ENCODE data around the gene C1QTNF9B.

The C1QTNF9B gene

DNA sequence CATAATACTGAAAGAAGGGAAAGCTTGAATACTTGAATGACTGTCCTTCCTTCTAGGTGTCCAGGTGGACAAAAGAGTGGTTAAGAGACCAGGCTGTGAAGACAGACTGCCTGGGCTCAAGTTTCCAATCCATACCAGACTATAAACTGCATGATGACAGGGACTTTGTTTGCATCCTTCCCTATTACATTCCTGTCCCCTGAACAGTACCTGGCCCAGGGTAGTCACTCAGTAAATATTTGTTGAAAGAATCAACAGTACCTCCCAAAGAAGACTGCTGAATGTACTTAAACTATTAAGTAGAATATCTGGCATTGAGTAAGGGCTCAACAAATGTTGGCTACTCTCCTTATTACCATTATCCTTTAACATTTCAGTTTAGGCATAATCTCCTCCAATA lies 37.8 kb downstream of the C1QTNF9B start:
- H3K9me3 ChIP-seq (ENCODE audit: insufficient read depth, low read length), result no peaks in the 10 kb centered on the region
- H3K4me2 ChIP-seq (ENCODE audit: low read length), result no peak overlapping the region
- no peak overlapping the region for H2AFZ ChIP-seq (ENCODE audit: low read depth, low read length)
- H4K20me1 ChIP-seq (ENCODE audit: insufficient read depth, low read length), result no peaks in the 10 kb centered on the region
- H3K27me3 ChIP-seq (ENCODE audit: low read depth, low read length), result no peaks in the 10 kb centered on the region
- H3K4me1 ChIP-seq (ENCODE audit: low read length), result 0 out of 2 replicates have a peak, but pooled peaks cover 5% of the 10 kb centered on the region
- H3K9ac ChIP-seq (ENCODE audit: low read length), result no peak overlapping the region
- no peak for TF ChIP-seq EZH2phosphoT487 (IDR thresholded peaks at IDR 0.05; ENCODE audit: low read depth)
- TF ChIP-seq, protein P1, sequence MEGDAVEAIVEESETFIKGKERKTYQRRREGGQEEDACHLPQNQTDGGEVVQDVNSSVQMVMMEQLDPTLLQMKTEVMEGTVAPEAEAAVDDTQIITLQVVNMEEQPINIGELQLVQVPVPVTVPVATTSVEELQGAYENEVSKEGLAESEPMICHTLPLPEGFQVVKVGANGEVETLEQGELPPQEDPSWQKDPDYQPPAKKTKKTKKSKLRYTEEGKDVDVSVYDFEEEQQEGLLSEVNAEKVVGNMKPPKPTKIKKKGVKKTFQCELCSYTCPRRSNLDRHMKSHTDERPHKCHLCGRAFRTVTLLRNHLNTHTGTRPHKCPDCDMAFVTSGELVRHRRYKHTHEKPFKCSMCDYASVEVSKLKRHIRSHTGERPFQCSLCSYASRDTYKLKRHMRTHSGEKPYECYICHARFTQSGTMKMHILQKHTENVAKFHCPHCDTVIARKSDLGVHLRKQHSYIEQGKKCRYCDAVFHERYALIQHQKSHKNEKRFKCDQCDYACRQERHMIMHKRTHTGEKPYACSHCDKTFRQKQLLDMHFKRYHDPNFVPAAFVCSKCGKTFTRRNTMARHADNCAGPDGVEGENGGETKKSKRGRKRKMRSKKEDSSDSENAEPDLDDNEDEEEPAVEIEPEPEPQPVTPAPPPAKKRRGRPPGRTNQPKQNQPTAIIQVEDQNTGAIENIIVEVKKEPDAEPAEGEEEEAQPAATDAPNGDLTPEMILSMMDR (IDR thresholded peaks at IDR 0.05; ENCODE audit: low read depth, low read length), result no peak
- no peaks in the 10 kb centered on the region for H3K79me2 ChIP-seq (ENCODE audit: low read length)
- peaks cover 3% of the 10 kb centered on the region for H3K36me3 ChIP-seq (replicated peaks; ENCODE audit: low read depth, low read length)
- no peak overlapping the region for H3K27ac ChIP-seq (ENCODE audit: low read length)
- H3K4me3 ChIP-seq (ENCODE audit: low read length), result no peak overlapping the region

DNA sequence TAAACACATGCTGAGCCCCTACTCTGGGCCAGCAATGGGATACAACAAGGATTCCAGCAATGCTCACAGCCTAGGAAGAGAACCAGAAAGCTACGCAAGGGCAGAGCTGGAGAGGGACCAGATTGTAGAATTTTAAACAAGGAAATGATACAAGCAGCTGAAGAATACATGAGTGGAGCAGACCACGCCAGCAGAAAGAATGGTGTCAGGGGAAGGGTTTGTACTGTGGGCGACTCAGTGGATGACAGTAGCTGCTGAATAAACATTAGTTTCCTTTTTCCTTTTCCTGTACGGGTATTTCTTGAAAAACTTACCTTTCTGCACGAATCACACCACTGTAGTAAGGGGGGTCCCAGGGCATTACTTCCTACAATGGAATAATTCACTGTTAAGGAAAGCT lies 38.8 kb downstream of the C1QTNF9B start:
- H3K27ac ChIP-seq (ENCODE audit: low read length), result no peak overlapping the region
- TF ChIP-seq, protein P1 (IDR thresholded peaks at IDR 0.05; ENCODE audit: low read depth, low read length), result no peak
- TF ChIP-seq EZH2phosphoT487 (IDR thresholded peaks at IDR 0.05; ENCODE audit: low read depth), result no peak
- H3K4me3 ChIP-seq (ENCODE audit: low read length), result no peak overlapping the region
- H3K9ac ChIP-seq (ENCODE audit: low read length), result no peak overlapping the region
- H2AFZ ChIP-seq (ENCODE audit: low read depth, low read length), result no peak overlapping the region
- H3K9me3 ChIP-seq (ENCODE audit: insufficient read depth, low read length), result no peaks in the 10 kb centered on the region
- no peaks in the 10 kb centered on the region for H3K79me2 ChIP-seq (ENCODE audit: low read length)
- H3K4me1 ChIP-seq (ENCODE audit: low read length), result 0 out of 2 replicates have a peak, but pooled peaks cover 5% of the 10 kb centered on the region
- no peak overlapping the region for H3K4me2 ChIP-seq (ENCODE audit: low read length)
- no peaks in the 10 kb centered on the region for H3K27me3 ChIP-seq (ENCODE audit: low read depth, low read length)
- H3K36me3 ChIP-seq (replicated peaks; ENCODE audit: low read depth, low read length), result peaks cover 3% of the 10 kb centered on the region
- no peaks in the 10 kb centered on the region for H4K20me1 ChIP-seq (ENCODE audit: insufficient read depth, low read length)

DNA sequence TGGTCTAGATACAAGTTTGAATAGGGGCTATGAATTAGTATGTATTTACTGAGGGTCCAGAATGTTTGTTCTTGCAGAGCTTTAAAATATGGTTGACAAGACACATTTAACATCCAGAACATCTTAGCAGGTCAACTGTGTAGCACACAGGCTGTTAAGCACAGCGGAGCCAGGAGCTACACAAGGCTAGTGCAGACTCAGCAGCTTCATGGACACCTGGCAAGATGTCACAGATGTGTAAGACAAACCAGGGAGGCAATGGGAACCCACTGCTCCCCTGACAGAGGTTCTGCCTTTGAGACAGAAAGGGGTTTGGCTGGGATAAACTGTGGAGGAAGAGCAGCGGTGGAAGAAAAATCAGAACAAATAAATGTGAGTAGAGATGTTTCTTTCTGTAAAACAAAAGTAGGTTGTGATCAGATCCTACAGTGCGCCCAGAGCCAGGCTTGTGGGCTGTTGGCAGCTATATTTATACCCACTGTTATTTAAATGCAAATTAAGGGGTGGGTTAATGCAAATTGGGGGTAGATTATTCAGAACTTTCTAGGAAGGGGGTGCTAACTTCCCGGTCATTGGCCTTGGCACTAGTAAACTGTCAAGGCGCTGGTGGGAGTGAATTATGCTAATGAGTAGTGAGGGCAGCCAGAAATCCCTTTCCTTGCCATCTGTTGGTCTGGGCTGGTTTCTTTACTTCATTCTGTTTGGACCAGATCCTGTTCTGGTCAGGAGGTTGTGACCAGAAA lies 41.1 kb downstream of the C1QTNF9B start:
- no peaks in the 10 kb centered on the region for H3K79me2 ChIP-seq (ENCODE audit: low read length)
- H3K36me3 ChIP-seq (replicated peaks; ENCODE audit: low read depth, low read length), result peaks cover 3% of the 10 kb centered on the region
- no peaks in the 10 kb centered on the region for H3K9me3 ChIP-seq (ENCODE audit: insufficient read depth, low read length)
- H2AFZ ChIP-seq (ENCODE audit: low read depth, low read length), result no peak overlapping the region
- H4K20me1 ChIP-seq (ENCODE audit: insufficient read depth, low read length), result no peaks in the 10 kb centered on the region
- 0 out of 2 replicates have a peak, but pooled peaks cover 5% of the 10 kb centered on the region for H3K4me1 ChIP-seq (ENCODE audit: low read length)
- no peak overlapping the region for H3K4me2 ChIP-seq (ENCODE audit: low read length)
- no peak for TF ChIP-seq EZH2phosphoT487 (IDR thresholded peaks at IDR 0.05; ENCODE audit: low read depth)
- TF ChIP-seq, protein P1 (IDR thresholded peaks at IDR 0.05; ENCODE audit: low read depth, low read length), result no peak
- H3K9ac ChIP-seq (ENCODE audit: low read length), result no peak overlapping the region
- no peaks in the 10 kb centered on the region for H3K27me3 ChIP-seq (ENCODE audit: low read depth, low read length)
- no peak overlapping the region for H3K27ac ChIP-seq (ENCODE audit: low read length)
- no peak overlapping the region for H3K4me3 ChIP-seq (ENCODE audit: low read length)

DNA sequence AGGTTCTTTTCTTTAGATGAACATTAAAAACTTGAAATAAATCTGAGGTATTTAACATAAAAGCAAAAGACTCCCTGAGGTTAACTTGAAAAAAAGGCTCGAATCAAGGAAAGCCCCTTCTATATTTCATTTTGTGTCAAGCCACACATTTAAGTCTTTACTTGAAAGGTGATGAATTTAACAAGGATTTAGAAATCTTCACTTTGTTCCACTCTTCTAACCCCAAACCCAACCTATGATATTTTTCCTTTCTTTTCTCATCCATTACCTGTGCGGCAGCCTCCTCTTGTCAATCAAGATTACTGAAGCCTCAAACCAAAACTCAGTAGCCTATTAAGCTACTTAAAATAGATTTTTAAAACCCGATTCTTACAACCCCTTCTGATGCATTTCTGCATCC lies 41.9 kb downstream of the C1QTNF9B start:
- Histone ChIP-seq H3K27me3 (ENCODE audit: low read depth, low read length) (no peaks in the 10 kb centered on the region), H2AFZ (ENCODE audit: low read depth, low read length) (no peak overlapping the region), H3K36me3 (replicated peaks; ENCODE audit: low read depth, low read length) (peaks cover 3% of the 10 kb centered on the region), H3K4me3 (ENCODE audit: low read length) (no peak overlapping the region), H3K79me2 (ENCODE audit: low read length) (no peaks in the 10 kb centered on the region), H3K9ac (ENCODE audit: low read length) (no peak overlapping the region), H4K20me1 (ENCODE audit: insufficient read depth, low read length) (no peaks in the 10 kb centered on the region), H3K9me3 (ENCODE audit: insufficient read depth, low read length) (no peaks in the 10 kb centered on the region), H3K27ac (ENCODE audit: low read length) (no peak overlapping the region), H3K4me1 (ENCODE audit: low read length) (0 out of 2 replicates have a peak, but pooled peaks cover 5% of the 10 kb centered on the region), H3K4me2 (ENCODE audit: low read length) (no peak overlapping the region)
- TF ChIP-seq EZH2phosphoT487 (IDR thresholded peaks at IDR 0.05; ENCODE audit: low read depth), result no peak

Measured in OCI-LY3 (cell line).